H1 (cell line): ENCODE data around the gene IFNGR1. TPM values are rescaled to one million over a fixed set of nuclear protein-coding genes. Genes with fewer than 3 reads are reported as not detected.

ENCODE experiments used
- USF2 ChIP-seq: IDR thresholded peaks from 2 replicates; pipeline ENCODE4 v1.6.1; 2011; ENCODE audit warnings: low read length, improper control_type of control experiment
- polyA plus RNA-seq, 7 experiments: library from polyadenylated mRNA; depleted of rRNA in 3 of 7; stranded (reverse) in 5 of 7; unstranded in 2 of 7; fragments of >200 nt in 5 of 7; fragments of 200-250 nt in 2 of 7; gene quantifications; 1 replicate in 5 of 7; 2 replicates in 1 of 7; 4 replicates in 1 of 7; pipeline versions ENCODE4 v1.2.1 to v1.2.3, GENCODE V29; 2011 to 2013; ENCODE audit warnings: missing spikeins in 2 of 7, mixed read lengths in 2 of 7
- total RNA-seq: library from RNA; stranded (reverse); fragmentation: NEBNext Ultra II Directional; extraction: Animal tissue kit (Norgen Biotek cat#: 25700); gene quantifications from 2 replicates; pipeline ENCODE4 v1.2.1, GENCODE V29; 2021
- TF ChIP-seq, protein P1 (sequence below), 3 experiments: IDR thresholded peaks; 1 replicate in 2 of 3; 2 replicates in 1 of 3; pipeline versions ENCODE4 v1.5.1 to v1.6.1; 2011; ENCODE audit warnings: low read length in 3 of 3, mild to moderate bottlenecking in 3 of 3, inconsistent platforms in 2 of 3, low read depth in 1 of 3, moderate library complexity in 1 of 3; ENCODE audit not compliant: insufficient read depth in 1 of 3; ENCODE audit errors: control extremely low read depth in 1 of 3

The IFNGR1 gene
- total and polyA plus RNA-seq, 2 of the 8 experiments (the other 6 are each of a cell fraction or from before 2014, with no cell fraction given): 9.7 to 20.9 TPM

DNA sequence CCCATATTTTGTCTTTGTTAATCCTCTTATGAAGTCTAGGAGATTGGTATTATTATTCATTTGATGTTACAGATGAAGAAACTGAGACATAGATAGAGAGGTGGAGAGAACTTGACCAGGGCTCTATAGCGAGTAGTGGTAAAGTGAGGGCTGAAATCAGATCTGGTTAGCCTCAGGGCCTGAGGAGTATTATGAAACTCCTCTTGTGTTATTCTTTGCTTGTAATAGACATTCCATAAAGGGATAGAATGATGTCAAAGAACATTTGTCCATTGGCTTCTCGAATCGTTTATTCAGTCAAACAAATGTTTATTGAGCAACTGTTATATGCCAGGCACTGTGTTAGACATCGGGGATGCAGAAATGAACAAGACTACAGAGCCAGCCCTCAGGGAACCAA is 45.7 kb downstream of the IFNGR1 start, which contains the start of gene IL22RA2 (continued):
- TF ChIP-seq, protein P1, sequence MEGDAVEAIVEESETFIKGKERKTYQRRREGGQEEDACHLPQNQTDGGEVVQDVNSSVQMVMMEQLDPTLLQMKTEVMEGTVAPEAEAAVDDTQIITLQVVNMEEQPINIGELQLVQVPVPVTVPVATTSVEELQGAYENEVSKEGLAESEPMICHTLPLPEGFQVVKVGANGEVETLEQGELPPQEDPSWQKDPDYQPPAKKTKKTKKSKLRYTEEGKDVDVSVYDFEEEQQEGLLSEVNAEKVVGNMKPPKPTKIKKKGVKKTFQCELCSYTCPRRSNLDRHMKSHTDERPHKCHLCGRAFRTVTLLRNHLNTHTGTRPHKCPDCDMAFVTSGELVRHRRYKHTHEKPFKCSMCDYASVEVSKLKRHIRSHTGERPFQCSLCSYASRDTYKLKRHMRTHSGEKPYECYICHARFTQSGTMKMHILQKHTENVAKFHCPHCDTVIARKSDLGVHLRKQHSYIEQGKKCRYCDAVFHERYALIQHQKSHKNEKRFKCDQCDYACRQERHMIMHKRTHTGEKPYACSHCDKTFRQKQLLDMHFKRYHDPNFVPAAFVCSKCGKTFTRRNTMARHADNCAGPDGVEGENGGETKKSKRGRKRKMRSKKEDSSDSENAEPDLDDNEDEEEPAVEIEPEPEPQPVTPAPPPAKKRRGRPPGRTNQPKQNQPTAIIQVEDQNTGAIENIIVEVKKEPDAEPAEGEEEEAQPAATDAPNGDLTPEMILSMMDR (IDR thresholded peaks at IDR 0.05; ENCODE audit: control extremely low read depth in 1 of 3, insufficient read depth in 1 of 3, low read depth in 1 of 3, low read length in 3 of 3): no peak
- TF ChIP-seq USF2: no peak
